Mucosa of rectum (tissue), 2 donors: ENCODE measurements around the gene VPS8.
"Not testable (repeated sequence)": the region's sequence is repeated elsewhere in the genome, so short reads cannot be mapped to it uniquely, and the experiment has no call there.

Source experiments
- H3K27ac ChIP-seq, 2 donors: one replicate each; pipeline ENCODE4 v1.7.0; 2013; ENCODE audit warnings: inconsistent platforms in 2 of 2, low read depth in 2 of 2, low read length in 2 of 2
- H3K27me3 ChIP-seq, 2 donors: one replicate each; pipeline ENCODE4 v1.7.0; 2013; ENCODE audit warnings: low read length in 2 of 2; ENCODE audit not compliant: control insufficient read depth in 2 of 2, insufficient read depth in 2 of 2
- H3K36me3 ChIP-seq, 2 donors: one replicate each; pipeline ENCODE4 v1.7.0; 2013; ENCODE audit warnings: low read length in 2 of 2; ENCODE audit not compliant: control insufficient read depth in 2 of 2, insufficient read depth in 2 of 2
- H3K4me1 ChIP-seq, 2 donors: one replicate each; pipeline ENCODE4 v1.7.0; 2013; ENCODE audit warnings: low read length in 2 of 2, mild to moderate bottlenecking in 1 of 2; ENCODE audit not compliant: control insufficient read depth in 2 of 2, insufficient read depth in 2 of 2
- H3K4me3 ChIP-seq, 2 donors: one replicate each; pipeline ENCODE4 v1.7.0; 2013; ENCODE audit warnings: low read length in 2 of 2
- H3K9ac ChIP-seq, 2 donors: one replicate each; pipeline ENCODE4 v1.7.0; 2013; ENCODE audit warnings: low read length in 2 of 2, low read depth in 1 of 2, mild to moderate bottlenecking in 1 of 2
- H3K9me3 ChIP-seq, 2 donors: one replicate each; pipeline ENCODE4 v1.7.0; 2013; ENCODE audit warnings: low read length in 2 of 2; ENCODE audit not compliant: control insufficient read depth in 2 of 2
- donor health status: healthy.
- donor health status: Normal muscosa, but diverticular disease.

The VPS8 gene

DNA sequence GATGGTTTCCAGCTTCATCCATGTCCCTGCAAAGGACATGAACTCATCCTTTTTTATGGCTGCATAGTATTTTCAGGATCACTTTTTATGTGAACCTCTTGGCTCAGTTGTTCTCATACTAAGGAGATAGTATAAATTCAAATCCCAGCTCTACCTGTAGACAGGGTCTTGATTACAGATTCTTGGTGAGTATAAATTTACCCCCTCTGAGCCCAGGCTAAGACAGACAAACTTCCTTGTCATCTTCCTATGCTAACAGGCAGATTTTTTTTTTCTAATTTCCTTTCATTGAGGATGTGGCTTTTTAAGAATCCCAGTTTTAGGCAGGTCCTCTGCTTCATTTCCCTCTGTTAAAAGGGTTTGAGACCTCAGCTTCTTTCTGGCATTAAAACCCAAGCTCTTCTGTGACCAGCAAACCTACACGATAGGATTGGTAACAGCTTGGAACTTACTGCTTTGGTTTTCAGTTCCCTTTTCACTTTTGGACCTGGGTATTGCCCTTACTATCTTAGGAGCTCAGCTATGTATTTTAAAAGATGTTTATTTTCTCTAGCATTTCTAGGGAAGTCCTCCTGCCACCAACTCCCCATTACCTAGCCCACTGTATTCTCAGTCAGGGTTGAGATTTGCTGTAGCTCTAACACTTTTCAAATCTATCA is 72.5 kb downstream of the VPS8 start:
- Histone ChIP-seq H3K4me1 (no peaks in the 10 kb centered on the region), H3K36me3 (peaks cover 10 to 17% of the 10 kb centered on the region in 2 donors), H3K27ac (no peak overlapping the region), H3K27me3 (no peaks in the 10 kb centered on the region), H3K4me3 (no peak overlapping the region), H3K9me3 (no peaks in the 10 kb centered on the region), H3K9ac (no peak overlapping the region)

DNA sequence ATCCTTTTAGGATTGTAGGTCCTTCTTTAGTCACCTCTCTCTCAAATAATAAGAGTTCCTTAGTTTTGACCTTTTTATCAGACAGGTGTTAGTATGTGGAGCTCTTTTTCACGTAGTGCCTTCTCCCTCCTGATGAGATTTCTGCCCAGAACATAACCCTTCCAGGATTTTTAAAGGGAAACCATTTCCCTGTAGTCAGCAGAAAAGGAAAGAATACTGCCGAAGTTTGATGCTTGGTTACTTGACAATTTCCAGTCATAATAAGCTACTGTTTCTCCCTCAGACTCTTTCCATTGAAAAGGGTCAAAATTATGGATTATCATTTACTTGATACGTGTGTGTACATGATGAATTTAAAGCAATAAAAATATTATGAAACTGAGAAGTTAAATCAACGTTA is 73.1 kb downstream of the VPS8 start:
- Histone ChIP-seq H3K9ac (no peak overlapping the region), H3K9me3 (no peaks in the 10 kb centered on the region), H3K4me1 (no peaks in the 10 kb centered on the region), H3K27ac (no peak overlapping the region), H3K4me3 (no peak overlapping the region), H3K36me3 (peaks cover 10 to 19% of the 10 kb centered on the region in 2 donors), H3K27me3 (no peaks in the 10 kb centered on the region)

DNA sequence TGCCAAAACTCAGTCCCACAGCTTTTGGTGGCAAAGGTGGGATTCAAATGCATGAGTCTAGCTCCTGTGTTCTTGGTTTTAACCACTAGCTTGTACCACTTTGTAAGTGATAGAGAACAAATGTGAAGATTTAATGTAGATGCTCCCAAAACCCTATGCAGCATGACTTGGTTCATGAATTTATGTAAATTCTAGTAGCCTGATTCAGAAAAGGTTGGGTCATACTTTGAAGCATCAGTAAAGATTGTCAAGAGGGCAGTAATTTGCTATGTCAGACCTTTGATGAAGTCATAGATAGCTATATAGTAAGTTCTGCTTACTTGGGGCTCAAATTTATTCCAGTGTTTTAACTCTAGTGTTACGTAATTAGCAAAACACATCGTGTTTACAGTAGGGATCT is 75.6 kb downstream of the VPS8 start:
- Histone ChIP-seq H3K36me3 (peaks cover 10 to 20% of the 10 kb centered on the region in 2 donors), H3K9ac (no peak overlapping the region), H3K27me3 (no peaks in the 10 kb centered on the region), H3K4me1 (no peaks in the 10 kb centered on the region), H3K27ac (no peak overlapping the region), H3K9me3 (no peaks in the 10 kb centered on the region), H3K4me3 (no peak overlapping the region)

DNA sequence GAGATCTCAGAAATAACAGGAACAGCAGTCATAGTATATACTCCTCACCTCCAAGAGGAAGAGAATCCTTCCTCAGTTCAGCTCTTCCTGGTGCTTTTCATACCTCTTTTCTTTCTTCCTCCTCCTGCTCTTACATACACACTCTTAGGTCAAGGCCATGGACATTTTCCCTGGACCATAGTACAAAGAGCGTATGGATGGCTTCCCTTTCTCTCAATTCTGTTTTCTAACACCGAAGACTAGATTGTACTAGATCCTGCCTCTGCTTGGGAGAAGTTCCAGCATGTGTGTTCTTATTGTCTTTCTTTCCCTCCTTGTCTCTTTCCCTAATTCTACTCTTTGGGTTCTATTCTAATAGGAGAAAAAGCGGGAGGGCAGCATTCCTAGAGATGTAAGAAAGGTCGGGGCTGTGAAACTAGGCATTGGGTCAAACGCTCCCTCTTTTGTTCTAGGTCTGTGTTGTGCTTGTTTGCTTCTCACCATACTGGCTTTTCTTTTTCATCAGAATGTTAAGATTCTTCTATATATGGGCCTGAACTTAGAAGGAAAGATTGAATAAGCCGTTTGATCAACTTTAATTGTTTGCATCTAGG is 77.4 kb downstream of the VPS8 start:
- no peak overlapping the region for H3K9ac ChIP-seq
- H3K4me1 ChIP-seq, result no peaks in the 10 kb centered on the region
- H3K36me3 ChIP-seq, result peaks cover 4 to 18% of the 10 kb centered on the region in 2 donors
- no peak overlapping the region for H3K27ac ChIP-seq
- no peaks in the 10 kb centered on the region for H3K9me3 ChIP-seq
- H3K4me3 ChIP-seq, result no peak overlapping the region
- H3K27me3 ChIP-seq, result no peaks in the 10 kb centered on the region

DNA sequence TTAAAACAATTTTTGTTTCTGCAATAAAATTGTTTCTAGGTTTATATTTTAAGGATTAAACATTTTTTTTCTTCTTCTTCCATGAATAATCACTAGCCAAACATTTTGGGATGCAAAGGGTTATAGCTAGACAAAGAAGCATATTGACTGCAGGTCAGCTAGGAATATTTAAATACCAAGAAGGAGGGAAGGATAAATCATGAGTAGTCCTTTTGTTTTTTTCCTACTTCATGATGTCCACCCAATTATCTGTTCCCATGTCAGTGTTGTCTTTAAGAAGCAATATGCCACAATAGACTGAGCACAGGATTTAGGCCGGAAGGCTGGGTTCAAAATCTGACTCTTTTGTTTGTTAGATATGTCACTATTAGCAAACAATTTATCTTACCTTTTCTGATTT is 82.1 kb downstream of the VPS8 start:
- Histone ChIP-seq H3K9me3 (no peaks in the 10 kb centered on the region), H3K9ac (no peak overlapping the region), H3K4me1 (no peaks in the 10 kb centered on the region), H3K4me3 (no peak overlapping the region), H3K27me3 (no peaks in the 10 kb centered on the region), H3K36me3 (peaks cover 4 to 6% of the 10 kb centered on the region in 2 donors), H3K27ac (no peak overlapping the region)

DNA sequence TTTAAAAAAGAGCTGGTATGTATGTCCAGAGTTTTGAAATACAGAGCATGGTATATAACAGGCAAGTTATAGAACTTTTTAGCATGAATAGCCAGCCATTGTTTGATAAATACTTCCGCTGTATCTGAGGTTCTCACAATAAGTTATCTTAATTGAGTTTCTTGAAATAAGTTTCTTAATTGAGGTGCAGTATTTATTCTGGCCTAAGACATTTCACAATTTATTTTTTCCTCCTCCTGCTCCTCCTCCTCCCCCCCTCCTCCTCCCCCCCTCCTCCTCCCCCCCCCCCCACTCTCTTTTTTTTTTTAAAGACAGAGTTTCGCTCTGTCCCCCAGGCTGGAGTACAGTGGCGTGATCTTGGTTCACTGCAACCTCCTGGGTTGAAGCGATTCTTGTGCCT is 83.4 kb downstream of the VPS8 start:
- no peaks in the 10 kb centered on the region for H3K27me3 ChIP-seq
- H3K27ac ChIP-seq, result no peak overlapping the region
- no peak overlapping the region for H3K9ac ChIP-seq
- H3K9me3 ChIP-seq, result no peaks in the 10 kb centered on the region
- H3K4me3 ChIP-seq, result no peak overlapping the region
- peaks cover 3 to 4% of the 10 kb centered on the region in 2 donors for H3K36me3 ChIP-seq
- no peaks in the 10 kb centered on the region for H3K4me1 ChIP-seq

DNA sequence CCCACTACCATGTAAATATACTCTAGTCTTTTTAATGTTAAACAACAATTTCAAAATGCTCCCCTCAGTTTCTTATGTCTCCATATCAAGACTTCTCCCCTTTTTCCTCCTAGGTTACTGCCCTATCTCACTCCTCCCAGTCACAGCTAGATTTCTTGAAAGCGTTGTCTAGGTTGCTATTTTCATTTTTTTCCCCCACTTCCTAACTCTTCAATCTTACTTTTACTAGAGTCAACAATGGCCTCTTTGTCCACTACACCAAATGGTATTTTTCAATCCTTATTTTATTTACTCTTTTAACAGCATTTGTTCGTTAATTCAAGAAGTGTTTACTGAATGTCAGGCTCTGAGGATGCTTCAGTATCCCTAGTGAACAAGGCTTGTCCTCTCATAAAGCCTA is 84.4 kb downstream of the VPS8 start:
- no peak overlapping the region for H3K9ac ChIP-seq
- H3K36me3 ChIP-seq, result peaks cover 4 to 8% of the 10 kb centered on the region in 2 donors
- H3K4me3 ChIP-seq, result no peak overlapping the region
- no peaks in the 10 kb centered on the region for H3K9me3 ChIP-seq
- H3K4me1 ChIP-seq, result no peaks in the 10 kb centered on the region
- H3K27ac ChIP-seq, result no peak overlapping the region
- no peaks in the 10 kb centered on the region for H3K27me3 ChIP-seq

DNA sequence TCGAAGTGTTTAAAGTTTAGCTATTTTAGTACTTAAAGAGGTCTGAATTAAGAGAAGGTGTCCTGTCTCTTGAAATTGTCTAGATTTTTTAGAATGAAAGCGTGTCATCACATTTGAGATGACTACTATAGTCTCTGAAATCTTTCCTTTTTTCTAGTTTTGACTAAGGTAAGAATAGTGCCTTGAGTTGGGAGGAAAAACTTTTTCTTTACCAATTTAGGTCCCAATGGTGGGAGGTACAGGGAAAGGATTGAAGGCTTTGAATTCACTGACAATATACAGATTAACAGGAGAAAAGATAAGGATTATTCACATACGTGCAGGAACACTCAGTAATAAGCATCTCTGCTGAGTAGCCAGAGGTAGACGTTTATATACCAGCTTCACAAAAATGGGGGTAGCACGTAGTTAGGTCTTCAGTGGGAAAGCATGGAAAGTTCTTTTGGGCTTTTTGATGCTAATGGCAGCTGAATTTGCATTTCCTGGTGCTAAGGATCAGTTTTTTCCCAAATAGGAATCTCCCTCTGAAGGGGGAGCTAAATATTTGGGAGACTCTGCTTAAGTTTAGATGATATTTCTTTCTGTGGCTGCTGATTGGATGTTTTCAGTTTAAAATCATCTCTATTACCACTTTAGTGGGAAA is 88.1 kb downstream of the VPS8 start:
- H3K27ac ChIP-seq, result no peak overlapping the region
- H3K9ac ChIP-seq, result no peak overlapping the region
- no peaks in the 10 kb centered on the region for H3K9me3 ChIP-seq
- no peak overlapping the region for H3K4me3 ChIP-seq
- no peaks in the 10 kb centered on the region for H3K4me1 ChIP-seq
- H3K36me3 ChIP-seq, result peaks cover 4 to 8% of the 10 kb centered on the region in 2 donors
- no peaks in the 10 kb centered on the region for H3K27me3 ChIP-seq

DNA sequence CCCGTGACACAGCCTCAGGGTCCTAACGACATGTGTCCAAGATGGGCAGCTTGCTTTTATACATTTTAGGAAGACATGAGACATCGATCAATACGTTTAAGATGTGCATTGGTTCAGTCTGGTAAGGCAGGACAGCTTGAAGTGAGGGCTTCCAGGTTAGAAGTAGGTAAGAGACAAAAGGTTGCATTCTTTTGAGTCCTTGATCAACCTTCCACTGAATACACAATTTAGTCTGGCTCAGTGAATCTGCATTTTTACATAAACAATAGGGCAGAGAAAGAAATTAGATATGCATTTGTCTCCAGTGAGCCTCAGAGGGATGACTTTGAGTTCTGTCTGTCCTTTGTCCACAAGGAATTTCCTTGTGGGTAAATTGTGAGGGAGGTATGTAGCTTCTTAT is 95.1 kb downstream of the VPS8 start:
- H3K9me3 ChIP-seq, H3K9ac ChIP-seq, H3K27me3 ChIP-seq, H3K4me3 ChIP-seq, H3K36me3 ChIP-seq, H3K27ac ChIP-seq: not testable (repeated sequence)
- peaks cover 0 to 16% of the 10 kb centered on the region in 2 donors for H3K4me1 ChIP-seq
